ENCODE data around the gene MTMR4.
A peak's percentile ranks its signal among the peaks of the same experiment; 100 is the strongest.

MTMR4 gene

GRCh38 chr17:58515286-58515685 is 848 bp upstream of the MTMR4 start:
- Mint-ChIP-seq H3K27me3 (ENCODE audit: low read depth) (no peaks in the 10 kb centered on the region), H3K36me3 (ENCODE audit: low read depth) (peaks cover 24% of the 10 kb centered on the region)

GRCh38 chr17:58514770-58515157 is 326 bp upstream of the MTMR4 start:
- Mint-ChIP-seq H3K27ac (peak overlapping the region; percentile 6 to 71 (median 71)), H3K27me3 (ENCODE audit: low read depth) (no peaks in the 10 kb centered on the region), H3K4me1 (peaks cover 40% of the 10 kb centered on the region), H3K9me3 (no peaks in the 10 kb centered on the region), H3K4me3 (peak overlapping the region; percentile 87 to 95 (median 92)), H3K36me3 (ENCODE audit: low read depth) (peaks cover 29% of the 10 kb centered on the region)
- TF ChIP-seq CTCF (IDR thresholded peaks at IDR 0.05; ENCODE audit: unreplicated experiment in 3 of 3), result no peak

More at GRCh38 chr17:58515286-58515685, 848 bp upstream of the MTMR4 start:
- peak overlapping the region; percentile 6 to 71 (median 71) for H3K27ac Mint-ChIP-seq
- peaks cover 45% of the 10 kb centered on the region for H3K4me1 Mint-ChIP-seq
- no peaks in the 10 kb centered on the region for H3K9me3 Mint-ChIP-seq
- no peak for TF ChIP-seq CTCF (IDR thresholded peaks at IDR 0.05; ENCODE audit: unreplicated experiment in 3 of 3)
- H3K4me3 Mint-ChIP-seq, result peak overlapping the region; percentile 87 to 95 (median 92)

- Mint-ChIP-seq H3K36me3 (ENCODE audit: low read depth) (peaks cover 40% of the 10 kb centered on the region), H3K27me3 (ENCODE audit: low read depth) (no peaks in the 10 kb centered on the region), H3K4me3 (peak overlapping the region; percentile 93 to 95 (median 94)), H3K9me3 (no peaks in the 10 kb centered on the region), H3K27ac (peak overlapping the region; percentile 54 to 77 (median 75)), H3K4me1 (peaks cover 35% of the 10 kb centered on the region)
- TF ChIP-seq CTCF (IDR thresholded peaks at IDR 0.05; ENCODE audit: unreplicated experiment in 3 of 3), result no peak
Observed at GRCh38 chr17:58513267-58513964, 1.0 kb downstream of the MTMR4 start.

GRCh38 chr17:58510075-58510474 is 4.4 kb downstream of the MTMR4 start:
- H3K4me1 Mint-ChIP-seq, result peaks cover 16% of the 10 kb centered on the region
- H3K27me3 Mint-ChIP-seq (ENCODE audit: low read depth), result no peaks in the 10 kb centered on the region
- peaks cover 63% of the 10 kb centered on the region for H3K36me3 Mint-ChIP-seq (ENCODE audit: low read depth)
- no peak overlapping the region for H3K4me3 Mint-ChIP-seq
- no peaks in the 10 kb centered on the region for H3K9me3 Mint-ChIP-seq
- no peak overlapping the region for H3K27ac Mint-ChIP-seq
- no peak for TF ChIP-seq CTCF (IDR thresholded peaks at IDR 0.05; ENCODE audit: unreplicated experiment in 3 of 3)

- H3K36me3 Mint-ChIP-seq (ENCODE audit: low read depth), result peaks cover 77% of the 10 kb centered on the region
- no peak overlapping the region for H3K4me3 Mint-ChIP-seq
- no peaks in the 10 kb centered on the region for H3K27me3 Mint-ChIP-seq (ENCODE audit: low read depth)
- H3K4me1 Mint-ChIP-seq, result peaks cover 12% of the 10 kb centered on the region
- no peaks in the 10 kb centered on the region for H3K9me3 Mint-ChIP-seq
- H3K27ac Mint-ChIP-seq, result no peak overlapping the region
- no peak for TF ChIP-seq CTCF (IDR thresholded peaks at IDR 0.05; ENCODE audit: unreplicated experiment in 3 of 3)
Observed at GRCh38 chr17:58508341-58509067, 5.9 kb downstream of the MTMR4 start.

All from nephron (organoid).